Measurements from ENCODE around the gene BRPF1.

GRCh38 chr3:9749296-9749644 is 17.7 kb downstream of the BRPF1 start:
- TF ChIP-seq CTCF (IDR thresholded peaks at IDR 0.05) = no peak
- no peak for TF ChIP-seq EZH2 (IDR thresholded peaks at IDR 0.05; ENCODE audit: borderline replicate concordance, insufficient read depth, low read depth, low read length, poor library complexity, severe bottlenecking)
